VCaP (cell line): ENCODE measurements around the gene CIB2.

ENCODE experiments used
- H3K27ac ChIP-seq: fragments of 450-650 bp; 2 replicates; pipeline ENCODE4 v1.5.1; 2017
- TF ChIP-seq, protein P1 (sequence below): fragments of 450-650 bp; conservative IDR thresholded peaks from 2 replicates; pipeline ENCODE4 v1.5.1; 2017; ENCODE audit warnings: mild to moderate bottlenecking, moderate library complexity

CIB2 gene

DNA sequence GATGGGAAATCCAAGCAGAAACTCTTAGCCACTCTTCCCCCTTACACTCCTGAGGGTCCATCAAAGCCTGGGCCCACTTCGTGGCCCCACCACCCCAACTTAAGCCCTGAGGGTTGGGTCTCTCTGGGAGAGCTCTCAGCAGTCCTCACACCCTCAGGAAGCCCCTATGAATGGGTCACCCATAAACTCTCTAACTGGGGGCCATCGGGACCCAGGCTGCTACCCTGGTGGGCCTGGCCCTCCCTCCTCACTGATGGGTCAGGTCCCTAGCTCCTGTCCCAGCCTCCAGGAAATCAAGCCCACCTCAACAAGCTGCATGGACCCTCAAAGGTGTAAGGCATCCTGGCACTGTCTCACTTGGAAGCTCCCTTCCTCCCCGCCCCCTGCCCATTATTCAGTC lies 19.5 kb downstream of the CIB2 start:
- TF ChIP-seq, protein P1, sequence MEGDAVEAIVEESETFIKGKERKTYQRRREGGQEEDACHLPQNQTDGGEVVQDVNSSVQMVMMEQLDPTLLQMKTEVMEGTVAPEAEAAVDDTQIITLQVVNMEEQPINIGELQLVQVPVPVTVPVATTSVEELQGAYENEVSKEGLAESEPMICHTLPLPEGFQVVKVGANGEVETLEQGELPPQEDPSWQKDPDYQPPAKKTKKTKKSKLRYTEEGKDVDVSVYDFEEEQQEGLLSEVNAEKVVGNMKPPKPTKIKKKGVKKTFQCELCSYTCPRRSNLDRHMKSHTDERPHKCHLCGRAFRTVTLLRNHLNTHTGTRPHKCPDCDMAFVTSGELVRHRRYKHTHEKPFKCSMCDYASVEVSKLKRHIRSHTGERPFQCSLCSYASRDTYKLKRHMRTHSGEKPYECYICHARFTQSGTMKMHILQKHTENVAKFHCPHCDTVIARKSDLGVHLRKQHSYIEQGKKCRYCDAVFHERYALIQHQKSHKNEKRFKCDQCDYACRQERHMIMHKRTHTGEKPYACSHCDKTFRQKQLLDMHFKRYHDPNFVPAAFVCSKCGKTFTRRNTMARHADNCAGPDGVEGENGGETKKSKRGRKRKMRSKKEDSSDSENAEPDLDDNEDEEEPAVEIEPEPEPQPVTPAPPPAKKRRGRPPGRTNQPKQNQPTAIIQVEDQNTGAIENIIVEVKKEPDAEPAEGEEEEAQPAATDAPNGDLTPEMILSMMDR = no peak
- H3K27ac ChIP-seq = no peak overlapping the region

DNA sequence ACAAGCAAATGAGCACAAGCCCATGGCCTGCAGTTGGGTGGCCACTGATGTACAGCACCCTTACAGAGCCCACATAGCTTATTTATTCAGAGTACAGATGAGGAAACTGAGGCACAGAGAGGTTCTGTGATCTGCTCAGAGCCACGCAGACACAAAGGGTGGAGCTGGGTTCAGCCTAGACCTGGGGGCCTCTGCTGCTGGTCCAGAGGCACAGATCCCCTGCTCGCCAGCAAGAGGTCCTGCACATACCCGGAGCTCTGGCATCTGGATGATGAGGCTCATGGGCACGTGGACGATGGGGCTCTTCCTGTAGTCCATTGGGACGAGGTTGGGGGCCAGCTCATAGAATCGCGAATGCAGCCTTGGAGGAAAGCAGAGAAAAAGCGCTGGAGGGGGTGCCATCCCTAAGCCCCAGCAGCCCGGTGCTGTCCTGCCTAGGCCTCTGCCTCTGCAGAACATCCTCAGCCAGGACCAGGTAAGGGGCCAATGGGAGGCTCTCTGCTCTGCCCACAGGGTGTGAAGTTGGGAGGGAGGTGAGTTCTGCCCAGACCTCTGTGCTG lies 20.2 kb downstream of the CIB2 start:
- H3K27ac ChIP-seq = no peak overlapping the region
- TF ChIP-seq, protein P1 = no peak

DNA sequence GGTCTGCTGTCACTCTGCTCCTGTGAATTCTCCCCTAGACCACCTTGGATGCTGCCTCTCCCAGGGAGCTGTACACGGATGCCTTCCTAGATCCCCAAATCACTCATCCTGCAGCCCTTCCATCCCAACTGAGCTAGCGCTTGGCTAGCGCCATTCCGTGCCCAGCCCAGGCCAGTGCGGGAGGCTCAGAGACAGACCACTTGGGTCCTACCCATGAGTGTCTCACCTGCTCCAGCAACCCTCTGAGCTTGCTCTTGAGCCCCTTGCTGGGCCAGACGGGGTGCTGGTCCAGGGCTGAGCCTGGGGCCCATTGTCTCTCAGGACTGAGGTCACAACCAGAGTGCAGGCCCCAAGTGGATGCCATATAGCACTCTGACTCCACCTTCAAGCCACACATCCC lies 21.1 kb downstream of the CIB2 start:
- TF ChIP-seq, protein P1 = no peak
- H3K27ac ChIP-seq = no peak overlapping the region

DNA sequence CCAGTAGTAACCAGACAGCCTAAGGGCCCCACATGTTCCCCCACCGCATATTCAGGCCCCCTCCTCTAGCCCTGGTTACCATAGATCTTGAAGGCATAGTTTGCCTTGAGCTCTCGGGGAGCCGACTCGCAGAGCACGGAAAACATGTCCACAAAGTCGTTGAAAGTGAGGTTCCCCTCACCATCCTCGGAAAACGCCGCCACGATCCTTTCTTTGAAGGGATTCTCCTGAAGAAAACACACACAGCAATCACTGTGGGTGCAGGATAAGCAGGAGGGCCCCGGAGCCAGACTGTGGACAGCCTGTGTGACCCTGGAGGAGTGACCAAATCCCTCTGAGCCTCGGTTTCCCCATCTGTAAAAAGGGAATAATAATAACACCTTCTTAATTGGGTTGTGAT lies 22.1 kb downstream of the CIB2 start:
- no peak overlapping the region; the same call in 1 of the 2 replicates for H3K27ac ChIP-seq
- TF ChIP-seq, protein P1 = no peak

DNA sequence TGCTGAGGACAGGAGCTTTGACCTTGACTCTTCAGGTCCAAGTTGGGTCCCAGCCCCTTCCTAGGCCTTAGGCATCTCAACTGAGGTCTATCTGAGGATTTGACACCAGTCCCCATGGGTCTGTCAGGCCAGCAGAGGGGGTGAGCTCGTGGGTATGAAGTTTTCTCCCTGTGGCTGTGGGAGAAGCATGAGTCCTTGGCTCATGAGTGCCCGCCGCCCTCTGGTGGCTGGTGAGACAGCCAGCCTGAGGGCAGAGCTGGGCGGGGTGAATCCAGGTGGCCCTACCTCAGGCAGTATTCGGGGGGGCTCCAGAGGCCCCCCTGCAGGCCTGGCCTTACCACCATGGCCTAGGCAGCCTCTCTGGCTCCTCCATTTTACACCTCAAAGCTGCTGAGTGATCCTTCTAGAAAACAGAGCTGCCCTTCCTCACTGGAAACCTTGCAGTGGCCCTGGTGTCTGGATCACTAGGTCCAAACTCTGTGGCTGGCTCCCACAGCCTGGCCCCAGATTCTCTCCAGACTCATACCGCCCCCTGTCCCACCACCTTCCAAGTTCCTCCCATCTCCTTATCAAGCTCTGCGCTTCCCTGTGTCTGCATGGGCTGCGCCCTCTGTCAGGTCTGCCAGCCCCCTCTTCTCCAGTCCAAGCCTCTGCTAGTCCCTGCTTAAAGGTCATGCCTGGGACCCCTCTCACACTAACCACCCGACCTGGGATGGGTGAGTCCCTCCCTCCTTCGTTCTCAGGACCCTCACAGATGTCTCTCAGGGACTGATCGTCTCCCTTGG lies 22.8 kb downstream of the CIB2 start:
- TF ChIP-seq, protein P1 = peak; percentile 100
- H3K27ac ChIP-seq = peak overlapping the region; percentile 24; the same call in 1 of the 2 replicates

DNA sequence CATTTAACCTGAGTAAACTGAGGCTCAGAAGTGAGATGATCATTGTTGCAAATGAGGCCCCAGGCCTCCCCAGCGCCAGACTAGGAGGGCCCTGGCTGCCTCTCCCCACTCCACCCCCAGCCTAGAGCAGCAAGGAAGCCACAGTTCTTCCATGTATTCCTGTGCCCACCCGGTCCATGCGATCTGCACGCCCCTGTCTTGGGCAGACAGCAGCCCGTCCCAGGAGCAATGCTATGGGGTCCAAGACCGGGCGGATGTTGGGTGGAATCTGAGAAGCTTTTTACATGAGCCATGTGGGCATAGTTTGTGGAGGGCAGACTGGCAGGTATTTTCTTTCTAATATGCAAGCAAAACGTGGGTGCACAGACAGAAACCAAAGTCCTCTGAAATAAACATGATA lies 23.8 kb downstream of the CIB2 start:
- H3K27ac ChIP-seq = peak overlapping the region; percentile 24; the same call in 1 of the 2 replicates
- TF ChIP-seq, protein P1 = no peak

DNA sequence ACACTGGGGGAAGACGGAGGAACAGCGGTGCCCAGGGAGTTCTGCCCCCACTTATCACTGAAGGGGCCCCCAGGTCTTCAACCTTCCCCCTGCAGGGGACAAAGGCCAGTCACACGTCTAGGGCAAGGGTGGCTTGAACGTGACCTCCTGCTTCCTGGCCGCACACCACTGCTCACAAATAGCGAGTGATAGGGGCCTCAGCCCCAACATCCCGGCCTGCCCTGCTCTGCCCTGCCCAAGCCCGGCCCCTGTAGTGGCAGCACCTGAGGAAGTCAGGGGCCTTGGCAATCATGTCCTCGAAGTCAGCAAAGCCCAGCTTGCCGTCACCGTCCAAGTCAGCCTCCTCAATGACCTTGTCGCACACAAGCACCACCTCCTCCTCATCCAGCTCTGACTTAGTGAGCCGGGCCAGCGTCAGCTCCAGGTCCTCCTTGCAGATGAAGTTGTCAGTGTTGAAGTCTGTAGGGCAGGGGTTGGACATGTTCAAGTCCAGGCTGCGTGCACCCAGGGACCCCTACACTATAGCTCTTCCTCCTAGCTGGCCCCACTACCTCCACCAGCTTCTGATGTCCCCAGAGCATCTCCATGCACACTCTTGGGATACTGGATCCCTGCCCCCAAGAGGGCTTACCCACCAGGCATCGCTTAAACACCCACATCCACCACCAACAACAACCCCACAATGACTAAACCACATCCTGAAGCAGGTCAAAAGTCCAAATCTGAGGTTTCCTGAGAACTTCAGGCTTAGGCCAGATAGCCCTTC lies 25.6 kb downstream of the CIB2 start:
- TF ChIP-seq, protein P1 = no peak
- no peak overlapping the region for H3K27ac ChIP-seq
